ENCODE measurements around the gene NAMPT.
A peak's percentile ranks its signal among the peaks of the same experiment; 100 is the strongest.
"Not testable (repeated sequence)": the region's sequence is repeated elsewhere in the genome, so short reads cannot be mapped to it uniquely, and the experiment has no call there.

Gene NAMPT

DNA sequence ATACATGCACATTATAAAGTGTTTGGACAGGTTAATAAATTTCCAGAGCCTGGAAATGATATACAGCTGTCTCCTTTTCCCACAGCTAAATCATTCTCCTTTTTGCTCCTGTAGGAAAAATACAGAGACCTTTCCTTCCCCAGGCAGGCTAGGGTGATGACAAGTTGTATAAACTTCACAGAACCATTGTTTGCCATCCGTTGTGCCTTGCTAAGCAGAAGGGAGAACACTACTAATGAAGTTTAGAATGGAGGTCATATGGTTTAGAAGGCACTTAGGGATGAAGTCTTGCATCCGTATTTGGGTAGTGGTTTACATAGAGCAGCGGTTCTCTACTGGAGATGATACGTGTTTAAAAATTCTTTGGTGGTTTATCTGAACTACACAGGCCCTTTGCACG lies 46.0 kb downstream of the NAMPT start:
- FAIRE-seq: no peak

DNA sequence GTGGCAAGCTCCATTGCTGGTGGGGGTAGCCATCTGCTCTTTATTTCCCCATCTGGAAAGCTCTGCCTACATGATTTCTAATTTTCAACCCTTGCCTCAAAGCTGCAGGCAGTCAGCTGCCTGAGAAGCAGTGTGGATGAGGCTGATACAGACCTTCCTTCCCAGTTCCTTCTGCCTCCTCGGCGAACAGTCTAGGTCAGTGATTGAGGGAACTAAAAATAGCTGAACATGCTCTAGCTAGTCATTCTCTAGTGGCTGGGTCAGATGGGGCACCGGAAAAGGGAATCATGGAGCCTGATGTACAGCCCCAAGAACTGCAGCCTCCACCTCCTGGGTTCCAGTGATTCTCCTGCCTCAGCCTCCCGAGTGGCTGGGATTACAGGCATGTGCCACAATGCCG lies 48.7 kb downstream of the NAMPT start:
- DNase-seq (ENCODE audit: insufficient read length, low spot score) (no peak), FAIRE-seq (no peak)

More for the DNA sequence above, 46.0 kb downstream of the NAMPT start:
- DNase-seq (ENCODE audit: insufficient read length, low spot score): no peak

- FAIRE-seq: no peak
These were observed 50.4 kb downstream of the NAMPT start for GRCh38 chr7:106234425-106234824.

DNA sequence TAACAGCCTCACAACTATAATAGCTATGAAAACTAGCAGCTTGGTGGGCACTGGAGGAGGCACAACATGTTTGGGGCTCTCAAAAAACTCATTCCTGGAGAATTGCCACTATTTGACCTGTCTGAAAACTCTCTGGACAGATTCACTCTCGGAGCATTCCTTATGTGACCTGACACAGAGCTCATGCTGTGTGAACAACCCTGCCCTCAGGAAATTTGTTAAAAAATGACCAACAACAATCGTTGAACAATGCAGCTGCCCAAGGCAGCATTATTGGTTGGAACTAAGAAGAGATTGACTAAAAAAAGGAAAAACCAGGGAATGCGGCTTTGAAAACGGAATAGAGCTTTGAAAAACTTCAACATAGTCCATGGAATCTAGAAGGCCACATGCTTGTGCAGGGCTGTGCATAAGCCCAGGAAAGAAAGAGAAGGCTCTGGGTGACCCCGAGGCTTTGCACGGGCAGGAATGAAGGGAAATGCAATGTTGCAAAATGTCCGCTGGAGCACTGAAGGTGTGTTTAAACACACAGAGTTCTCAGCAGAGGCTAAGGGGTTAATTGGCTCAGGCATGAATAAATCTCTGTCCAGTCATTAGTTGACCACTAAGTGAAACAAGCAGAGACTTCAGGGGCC lies 52.8 kb downstream of the NAMPT start:
- FAIRE-seq: no peak
- DNase-seq (ENCODE audit: insufficient read length, low spot score): no peak

More at GRCh38 chr7:106234425-106234824, 50.4 kb downstream of the NAMPT start:
- DNase-seq (ENCODE audit: insufficient read length, low spot score): no peak

DNA sequence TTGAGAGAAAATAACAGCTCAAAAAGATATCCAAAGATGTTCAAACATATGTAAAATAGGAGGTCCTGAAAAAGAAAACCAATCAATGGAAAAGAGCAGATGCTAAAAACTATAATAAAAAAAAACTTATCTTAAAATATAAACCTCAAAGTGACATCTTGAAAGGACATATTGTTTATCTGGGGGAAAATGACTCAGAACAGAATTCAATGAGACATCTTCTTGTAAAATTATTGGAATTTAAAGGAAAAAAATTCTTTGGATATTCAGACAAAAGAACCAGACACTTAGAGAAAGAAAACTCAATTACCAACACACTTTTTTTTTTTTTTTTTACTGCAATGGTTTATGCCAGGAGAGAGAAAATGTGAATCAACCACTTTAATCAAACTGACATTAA lies 58.9 kb downstream of the NAMPT start:
- FAIRE-seq (no peak), DNase-seq (ENCODE audit: insufficient read length, low spot score) (no peak)

- FAIRE-seq: no peak
These were observed 60.0 kb downstream of the NAMPT start for GRCh38 chr7:106224797-106225196.

DNA sequence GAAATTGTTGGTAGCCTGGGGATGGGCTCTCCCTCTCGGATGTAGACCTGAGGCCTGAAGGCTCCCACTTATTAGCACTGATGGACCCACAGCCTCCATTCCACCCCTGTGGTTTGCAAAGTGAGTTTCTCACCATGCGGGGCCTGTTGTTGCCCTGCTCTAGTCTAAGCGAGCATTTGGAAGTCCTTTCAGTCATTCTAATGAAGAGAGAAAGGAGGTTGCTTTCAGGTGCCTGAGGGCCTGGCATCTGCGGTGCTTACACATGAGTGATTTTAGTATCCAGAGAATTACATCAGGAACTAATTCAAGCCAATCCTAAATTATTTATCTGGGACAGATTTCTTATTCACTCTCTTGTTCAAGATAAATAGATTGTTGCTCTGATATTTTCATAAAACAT lies 61.6 kb downstream of the NAMPT start:
- no peak for DNase-seq (ENCODE audit: insufficient read length, low spot score)
- no peak for FAIRE-seq

More at GRCh38 chr7:106224797-106225196, 60.0 kb downstream of the NAMPT start:
- DNase-seq (ENCODE audit: insufficient read length, low spot score): no peak

DNA sequence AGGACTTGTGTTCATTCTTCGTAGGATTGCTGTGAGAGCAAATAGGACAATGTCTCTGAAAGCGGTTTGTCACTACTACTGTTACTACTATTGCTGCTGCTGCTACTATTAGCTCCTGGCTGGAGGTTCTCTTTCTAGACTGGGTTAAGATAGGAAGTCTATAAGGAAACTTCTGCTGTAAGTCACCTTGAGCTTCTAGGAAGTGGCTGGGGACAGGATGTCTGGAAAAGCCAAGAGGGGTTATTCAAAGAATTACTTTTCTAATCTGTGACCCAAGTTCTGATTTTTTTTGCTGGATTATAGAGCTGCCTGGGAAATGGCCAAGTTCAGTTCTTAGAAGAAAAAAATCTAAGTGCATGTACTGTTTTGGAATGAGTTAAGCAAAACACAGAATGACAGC lies 62.2 kb downstream of the NAMPT start:
- DNase-seq (ENCODE audit: insufficient read length, low spot score) (no peak), FAIRE-seq (no peak)

GRCh38 chr7:106220307-106220706 lies 64.5 kb downstream of the NAMPT start:
- FAIRE-seq: no peak
- DNase-seq (ENCODE audit: insufficient read length, low spot score): no peak

GRCh38 chr7:106219170-106219569 lies 65.6 kb downstream of the NAMPT start:
- no peak for FAIRE-seq

GRCh38 chr7:106218546-106218945 lies 66.2 kb downstream of the NAMPT start:
- DNase-seq (ENCODE audit: insufficient read length, low spot score) (no peak), FAIRE-seq (no peak)

More at GRCh38 chr7:106219170-106219569, 65.6 kb downstream of the NAMPT start:
- DNase-seq (ENCODE audit: insufficient read length, low spot score): no peak

GRCh38 chr7:106216923-106217542 lies 67.8 kb downstream of the NAMPT start:
- FAIRE-seq (no peak), DNase-seq (ENCODE audit: insufficient read length, low spot score) (no peak)

DNA sequence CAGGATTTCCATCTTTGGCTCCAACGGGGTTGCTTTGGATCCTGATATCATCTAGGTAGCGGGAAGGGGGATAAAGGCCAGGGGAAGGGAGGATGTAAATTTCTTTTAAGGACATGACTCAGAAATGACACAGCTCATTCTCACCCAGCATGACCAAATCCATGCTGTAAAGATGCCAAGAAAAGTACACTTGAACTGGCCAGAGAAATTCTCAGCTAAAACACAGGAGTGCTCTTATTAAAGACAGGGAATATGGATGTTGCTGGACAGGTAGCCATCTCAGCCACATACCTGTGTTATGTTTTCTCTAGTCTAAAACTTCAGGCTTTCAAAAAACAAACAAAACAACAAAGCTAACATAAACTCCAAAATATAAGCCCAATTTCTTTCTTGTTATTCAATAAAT lies 68.3 kb downstream of the NAMPT start:
- no peak for FAIRE-seq
- DNase-seq (ENCODE audit: insufficient read length, low spot score): no peak

DNA sequence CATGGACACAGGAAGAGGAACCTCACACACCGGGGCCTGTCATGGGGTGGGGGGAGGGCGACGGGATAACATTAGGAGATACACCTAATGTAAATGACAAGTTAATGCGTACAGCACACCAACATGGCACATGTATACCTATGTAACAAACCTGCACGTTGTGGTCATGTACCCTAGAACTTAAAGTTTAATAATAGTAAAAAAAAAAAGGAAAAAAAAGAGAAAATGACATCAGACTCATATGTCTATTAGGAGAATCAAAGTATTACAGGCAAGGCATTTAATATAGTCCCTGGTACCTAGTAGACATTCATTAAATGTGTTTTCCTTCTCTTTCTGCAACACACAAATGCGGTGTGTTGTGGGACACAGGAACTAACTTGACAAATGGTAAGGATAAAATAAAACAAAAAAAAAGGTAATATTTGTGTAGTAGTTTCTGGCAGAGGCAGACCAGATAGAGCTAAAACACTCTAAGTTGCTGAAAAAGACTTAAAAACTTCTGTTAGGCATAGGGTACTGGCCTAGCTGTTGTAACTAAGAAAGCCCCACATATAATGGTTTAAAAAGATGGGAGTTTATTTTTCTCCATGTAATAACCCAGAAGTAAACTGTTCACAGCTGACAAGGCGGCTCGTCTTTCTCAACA lies 68.8 kb downstream of the NAMPT start:
- FAIRE-seq (no peak), DNase-seq (ENCODE audit: insufficient read length, low spot score) (no peak)

GRCh38 chr7:106208944-106209343 lies 75.8 kb downstream of the NAMPT start:
- not testable (repeated sequence) for FAIRE-seq

GRCh38 chr7:106206826-106207541 lies 77.8 kb downstream of the NAMPT start:
- no peak for FAIRE-seq
- DNase-seq (ENCODE audit: insufficient read length, low spot score): no peak

More at GRCh38 chr7:106208944-106209343, 75.8 kb downstream of the NAMPT start:
- DNase-seq (ENCODE audit: insufficient read length, low spot score): not testable (repeated sequence)

DNA sequence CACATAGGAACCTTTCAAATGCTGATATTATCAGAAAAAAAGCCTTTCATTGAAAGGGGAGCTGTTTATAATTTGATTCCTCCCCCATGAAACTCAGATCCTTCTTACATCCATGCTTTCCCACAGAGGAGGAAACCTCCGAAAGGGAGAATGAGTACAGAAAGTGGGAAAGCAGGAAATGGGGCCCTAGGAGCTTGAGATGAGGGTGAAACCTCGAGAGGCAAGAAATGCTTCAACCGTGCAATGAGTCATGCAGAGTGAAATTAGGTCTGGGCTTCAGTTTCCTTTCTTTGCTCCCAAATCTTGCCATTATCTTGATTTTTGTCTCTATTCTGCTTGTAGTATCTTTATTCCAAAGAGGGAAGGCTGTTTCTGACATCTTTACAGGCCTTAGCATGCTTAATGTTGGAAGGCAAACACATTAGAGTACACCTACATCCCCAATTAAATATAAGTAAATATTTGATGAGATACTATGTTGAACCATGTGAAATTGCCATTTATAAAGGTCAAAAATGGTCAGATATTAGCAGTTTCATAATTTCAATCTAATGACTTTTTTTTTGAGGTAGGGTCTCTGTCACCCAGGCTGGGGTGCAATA lies 79.1 kb downstream of the NAMPT start:
- DNase-seq (ENCODE audit: insufficient read length, low spot score) (peak; percentile 19), FAIRE-seq (peak; percentile 23)

DNA sequence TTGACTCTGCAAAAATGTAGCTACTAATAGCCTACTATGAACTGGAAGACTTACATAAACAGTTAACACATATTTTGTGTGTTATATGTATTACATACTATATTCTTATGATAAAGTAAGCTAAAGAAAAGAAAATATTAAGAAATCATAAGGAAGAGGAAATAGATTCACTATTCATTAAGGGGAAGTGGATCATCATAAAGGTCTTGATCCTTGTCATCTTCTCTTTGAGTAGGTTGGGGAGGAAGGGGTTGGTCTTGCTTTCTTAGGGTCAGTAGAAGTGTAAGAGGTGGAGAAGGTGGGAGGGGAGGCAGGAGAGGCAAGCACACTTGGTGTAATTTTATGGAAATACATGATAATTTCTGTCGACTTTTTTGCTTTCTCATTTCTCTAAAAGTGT lies 81.3 kb downstream of the NAMPT start:
- FAIRE-seq (no peak), DNase-seq (ENCODE audit: insufficient read length, low spot score) (no peak)

- DNase-seq (ENCODE audit: insufficient read length, low spot score): no peak
- no peak for FAIRE-seq
These were observed 83.6 kb downstream of the NAMPT start for GRCh38 chr7:106201164-106201563.

DNA sequence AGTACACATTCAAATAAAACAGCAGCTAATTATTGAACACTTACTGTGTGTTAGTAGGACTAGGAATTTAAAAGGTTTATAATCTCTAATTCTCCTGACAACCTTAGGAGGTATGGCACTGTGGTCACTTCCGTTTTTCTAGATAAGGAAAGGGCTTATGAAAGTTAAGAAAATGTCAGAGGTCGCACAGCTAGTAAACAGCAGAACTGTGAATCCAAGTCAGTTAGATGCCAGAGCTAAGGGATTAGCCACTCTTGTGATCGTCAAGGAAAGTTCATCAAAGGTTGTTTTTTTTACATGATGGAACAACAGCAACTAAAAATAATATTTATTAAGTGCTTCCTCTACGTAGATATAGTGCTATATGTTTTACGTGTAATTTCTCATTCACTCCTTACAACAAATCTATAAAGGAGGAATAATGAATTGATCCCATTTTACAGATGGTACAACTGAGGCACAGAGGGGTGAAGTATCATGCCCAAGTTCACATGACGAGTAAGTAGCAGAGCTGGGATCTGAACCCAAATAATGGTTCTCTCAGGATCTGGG lies 84.9 kb downstream of the NAMPT start:
- FAIRE-seq: no peak
- no peak for DNase-seq (ENCODE audit: insufficient read length, low spot score)

- FAIRE-seq (no peak), DNase-seq (ENCODE audit: insufficient read length, low spot score) (no peak)
These were observed 85.8 kb downstream of the NAMPT start for GRCh38 chr7:106199024-106199423.

All from GM19239 (cell line).